C1 segment of cervical spinal cord (tissue), 14 donors: ENCODE measurements around the gene TENT5A.

Experiments
- DNase-seq, 14 donors: peaks; one replicate each; lab custom pipeline; 2025; lab: John Stamatoyannopoulos, UW

TENT5A gene

GRCh38 chr6:81771097-81771496 lies 18.6 kb upstream of the TENT5A start:
- DNase-seq: no peak

GRCh38 chr6:81770381-81770780 lies 17.9 kb upstream of the TENT5A start:
- DNase-seq: no peak

DNA sequence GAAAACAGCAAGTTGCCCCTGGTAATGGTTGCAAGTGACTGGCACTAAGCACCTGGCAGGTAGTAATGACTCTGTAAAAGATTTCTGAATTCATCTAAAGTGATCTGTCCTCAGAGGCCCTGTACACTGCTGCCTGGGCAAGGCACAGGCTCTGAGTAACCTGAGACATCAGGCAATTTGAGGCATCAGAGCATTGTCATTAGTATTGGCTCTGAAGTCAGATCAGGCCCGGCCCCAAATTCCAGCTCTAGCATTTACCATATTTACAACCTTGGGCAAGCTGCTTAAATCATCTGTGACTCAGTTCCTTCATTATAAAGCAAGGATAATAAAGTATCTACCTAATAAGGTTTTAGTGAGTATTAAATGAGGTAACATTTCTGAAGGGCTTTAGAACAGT lies 17.3 kb upstream of the TENT5A start:
- DNase-seq: no peak

DNA sequence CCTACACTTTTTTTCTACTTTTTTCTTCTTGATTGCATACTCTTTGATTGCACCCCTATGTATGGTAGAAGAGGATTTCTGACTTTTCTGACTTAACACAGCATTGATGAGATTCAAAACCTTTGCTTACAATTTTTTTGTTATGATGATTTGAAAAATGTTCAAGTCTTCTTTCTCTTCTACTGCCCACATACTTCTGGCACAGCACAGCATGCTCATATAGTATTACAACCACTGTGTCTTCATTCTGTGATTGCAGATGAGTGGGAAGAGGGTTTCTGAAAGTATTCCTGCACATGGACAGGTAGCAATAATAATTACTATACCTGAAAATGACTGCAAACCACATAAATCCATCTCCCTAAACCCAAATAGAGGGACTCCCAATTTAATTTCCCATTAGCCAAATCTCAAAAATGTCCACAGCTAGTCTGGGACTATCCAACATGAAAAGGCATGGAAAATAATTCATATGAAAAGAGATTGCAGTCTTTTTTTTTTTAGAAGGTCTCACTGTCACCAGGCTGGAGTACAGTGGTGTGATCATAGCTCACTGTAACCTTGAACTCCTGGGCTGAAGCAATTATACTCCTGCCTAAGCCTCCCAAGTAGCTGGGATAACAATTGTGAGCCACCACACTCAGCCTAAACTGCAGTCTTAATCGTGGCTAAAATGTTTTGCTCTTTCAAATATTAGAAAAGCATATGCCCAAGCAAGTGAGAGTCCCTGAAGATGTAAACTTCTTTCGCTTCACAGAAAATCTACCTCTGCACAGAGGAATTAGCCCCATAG lies 15.9 kb upstream of the TENT5A start:
- no peak for DNase-seq

DNA sequence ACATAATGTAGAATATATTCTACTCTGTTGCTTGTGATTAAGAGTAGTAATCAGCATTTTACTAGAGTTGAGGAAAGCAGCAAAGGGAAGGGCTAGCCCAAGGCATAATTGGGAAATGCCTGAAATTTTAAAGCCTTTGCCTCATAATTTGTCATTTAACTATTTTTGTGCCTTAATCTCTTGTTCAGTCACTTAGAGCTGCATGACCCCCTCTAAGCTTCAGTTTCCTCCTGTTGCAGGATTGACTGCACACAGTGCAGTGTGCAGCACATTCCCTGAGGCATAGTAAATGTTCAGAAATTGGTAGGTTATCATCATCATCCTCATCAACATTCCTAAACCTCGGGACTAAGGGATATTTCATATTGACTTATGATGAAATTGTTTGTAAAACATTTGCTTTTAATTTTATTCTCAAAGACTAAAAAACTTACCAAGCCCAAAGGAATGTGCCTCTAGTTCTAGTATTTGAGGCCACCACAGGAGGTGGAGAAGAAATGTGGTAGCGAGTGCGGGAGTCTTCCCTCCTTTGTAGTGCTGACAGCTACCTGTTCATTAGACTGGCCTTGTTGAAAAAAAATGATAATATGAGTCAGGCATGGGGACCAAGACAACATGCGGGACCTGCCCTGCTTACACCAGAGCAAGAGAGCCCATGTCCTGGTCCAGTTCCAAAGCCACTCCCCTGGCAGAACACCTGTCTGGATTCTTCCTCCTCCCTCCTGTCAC lies 14.8 kb upstream of the TENT5A start:
- no peak for DNase-seq

DNA sequence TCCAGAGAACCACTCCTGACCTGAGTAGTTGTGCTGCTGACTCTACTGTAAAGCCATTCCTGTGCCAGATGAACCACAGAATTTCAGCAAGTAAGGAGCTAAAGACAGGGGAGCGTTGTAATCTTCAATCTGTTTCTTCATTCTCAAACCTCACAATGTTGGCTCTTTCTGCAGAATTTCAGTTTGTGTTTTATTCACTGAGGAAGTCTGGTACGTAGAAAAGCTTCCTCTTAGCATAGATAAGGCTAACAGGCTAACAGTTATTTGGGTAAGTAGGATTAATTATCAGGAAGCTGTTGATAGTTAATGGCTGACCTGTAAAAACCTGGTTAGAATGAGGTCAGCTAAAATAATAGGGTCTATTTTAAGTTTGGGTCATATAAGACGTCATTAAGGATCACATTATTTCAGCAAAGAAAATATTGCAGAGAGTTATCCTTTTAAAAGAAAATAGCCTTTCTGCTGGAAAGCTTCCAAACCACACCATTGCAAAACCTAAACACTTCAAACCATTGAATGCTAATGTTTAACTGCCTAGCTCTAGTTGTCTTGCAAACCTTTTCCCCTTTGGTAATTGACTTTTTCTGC lies 14.1 kb upstream of the TENT5A start:
- DNase-seq: no peak

DNA sequence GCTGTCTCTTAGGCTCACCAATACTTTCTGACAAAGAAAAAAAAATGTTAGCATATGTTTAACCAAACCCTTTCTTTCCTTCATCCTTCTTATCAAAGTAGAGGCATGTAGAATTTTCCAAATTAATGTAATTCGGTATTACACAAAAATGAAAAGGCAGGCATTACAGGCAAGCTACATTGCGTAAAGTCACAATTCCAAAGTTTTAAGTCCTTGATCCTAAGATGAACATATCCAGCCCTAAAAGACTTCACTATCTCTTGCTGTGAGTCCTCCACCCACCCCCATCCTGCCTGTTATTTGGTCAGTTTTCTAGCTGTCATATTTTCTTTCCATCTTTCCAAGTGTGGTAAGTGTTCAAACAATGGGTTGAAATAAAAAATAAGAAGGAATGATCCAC lies 12.1 kb upstream of the TENT5A start:
- no peak for DNase-seq

GRCh38 chr6:81763968-81764367 lies 11.5 kb upstream of the TENT5A start:
- DNase-seq: no peak

DNA sequence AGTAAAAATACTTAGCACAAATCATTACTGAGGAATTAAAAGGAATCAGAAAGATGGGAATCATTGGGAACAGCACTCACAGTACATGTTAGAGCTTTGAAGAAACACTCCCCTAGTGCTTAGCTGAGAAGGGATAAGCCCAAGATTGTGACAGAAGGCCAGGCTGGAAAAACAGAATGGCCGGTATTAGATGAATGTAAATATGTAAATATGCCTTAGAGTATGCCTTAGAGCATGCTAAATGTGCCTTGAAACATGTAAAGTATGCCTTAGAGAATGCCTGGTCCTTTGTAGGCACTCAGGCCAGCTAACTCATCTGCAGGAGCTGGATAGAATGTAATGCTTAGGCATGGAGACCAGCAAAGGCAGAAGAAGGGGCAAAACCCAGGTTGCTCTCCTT lies 10.6 kb upstream of the TENT5A start:
- DNase-seq: no peak

- DNase-seq: no peak
These were observed 10.1 kb upstream of the TENT5A start for GRCh38 chr6:81762606-81763005.

- no peak for DNase-seq
These were observed 9.7 kb upstream of the TENT5A start for GRCh38 chr6:81762132-81762531.

GRCh38 chr6:81761197-81761596 lies 8.7 kb upstream of the TENT5A start:
- DNase-seq: no peak

GRCh38 chr6:81759782-81760181 lies 7.3 kb upstream of the TENT5A start:
- no peak for DNase-seq

DNA sequence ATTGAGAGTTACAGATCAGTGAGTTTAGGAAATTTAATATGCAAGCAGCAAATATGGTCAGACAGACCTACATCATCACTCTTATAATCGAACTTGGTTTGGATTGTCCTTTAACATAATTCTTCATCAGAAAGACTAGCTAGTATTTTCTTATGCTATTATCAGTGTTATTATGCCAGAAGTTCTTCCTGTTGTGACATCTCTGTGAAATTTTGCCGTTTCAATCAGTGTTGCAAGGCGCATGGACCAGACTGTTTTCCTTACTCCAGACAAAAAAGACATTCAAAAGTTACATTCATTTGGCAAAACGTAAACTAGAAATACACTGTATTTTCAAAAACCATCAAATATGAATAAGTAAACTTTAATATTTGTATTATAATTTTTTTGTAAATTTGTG lies 5.7 kb upstream of the TENT5A start:
- no peak for DNase-seq

GRCh38 chr6:81756690-81757089 lies 4.2 kb upstream of the TENT5A start:
- no peak for DNase-seq

DNA sequence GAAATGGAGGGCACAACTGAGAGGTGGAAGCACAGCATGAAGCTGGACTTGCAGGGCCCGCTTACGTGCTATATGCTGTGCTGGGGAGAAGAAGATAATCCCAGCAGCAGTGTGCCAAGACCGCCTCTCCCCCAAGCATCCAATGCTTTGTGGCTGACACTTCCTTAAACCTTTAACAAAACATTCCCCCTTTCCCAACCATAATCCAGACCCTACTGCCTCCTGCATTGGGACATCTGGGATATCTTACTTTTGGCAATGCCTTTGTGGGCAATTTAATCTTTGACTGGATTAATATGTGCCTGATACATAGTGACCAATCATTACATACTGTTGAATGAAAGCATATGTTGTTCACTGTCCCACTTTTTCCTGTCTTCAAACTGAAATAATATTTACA lies 3.1 kb upstream of the TENT5A start:
- no peak for DNase-seq

- DNase-seq: no peak
These were observed 2.4 kb upstream of the TENT5A start for GRCh38 chr6:81754906-81755305.

- peak in 13 of 14 donors; percentile 30 to 86 (median 77) for DNase-seq
These were observed 1.5 kb upstream of the TENT5A start for GRCh38 chr6:81753711-81754577.

DNA sequence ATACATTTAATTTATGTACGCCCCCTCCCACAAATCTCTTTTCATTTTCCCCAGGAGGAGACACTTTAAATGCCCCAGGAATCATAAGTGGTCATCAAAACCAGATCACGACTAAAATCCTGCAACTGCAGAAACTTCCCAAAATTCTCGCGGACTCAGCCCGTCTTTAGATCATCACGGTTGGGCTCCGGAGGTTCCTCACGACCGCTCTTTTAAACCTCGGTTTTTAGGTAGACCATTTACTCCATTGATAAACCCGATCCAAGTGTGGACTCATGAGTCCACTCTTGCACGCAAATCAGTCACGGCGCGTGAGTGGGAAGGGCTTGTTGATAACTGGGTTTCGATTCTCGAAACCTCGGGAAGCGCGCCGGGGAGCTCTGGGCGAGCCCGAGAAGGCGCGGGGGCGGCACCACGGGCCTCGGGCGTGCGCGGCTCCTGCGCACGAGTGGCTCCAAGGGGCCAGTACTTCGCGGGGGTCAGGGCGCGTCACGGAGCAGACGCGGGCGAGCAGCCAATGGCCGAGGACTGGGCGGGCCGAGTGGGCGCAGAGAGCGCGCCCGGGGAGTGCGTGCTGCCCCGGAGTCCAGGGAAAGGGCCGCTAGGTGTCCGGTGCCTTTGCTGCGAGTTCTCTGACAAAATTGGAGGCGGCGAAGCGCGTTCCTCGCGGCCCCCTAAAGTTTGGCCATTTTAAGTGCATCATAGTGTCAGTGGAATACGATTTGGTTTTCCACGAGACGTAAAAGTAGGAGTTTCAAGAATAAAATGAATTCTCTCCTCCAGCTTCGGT lies 635 bp upstream of the TENT5A start:
- peak; percentile 10 to 87 (median 76) for DNase-seq

- DNase-seq: peak in 11 of 14 donors; percentile 11 to 67 (median 46)
These were observed 945 bp downstream of the TENT5A start for GRCh38 chr6:81751388-81752083.
